ENCODE data around the gene GFRA1. TPM values are rescaled to one million over a fixed set of nuclear protein-coding genes. Genes with fewer than 3 reads are reported as not detected.

GFRA1 gene
- total and polyA plus RNA-seq, 2 donors (not counting 3 experiments of a cell fraction or from before 2014, with no cell fraction given), result 0.22 to 0.88 TPM

DNA sequence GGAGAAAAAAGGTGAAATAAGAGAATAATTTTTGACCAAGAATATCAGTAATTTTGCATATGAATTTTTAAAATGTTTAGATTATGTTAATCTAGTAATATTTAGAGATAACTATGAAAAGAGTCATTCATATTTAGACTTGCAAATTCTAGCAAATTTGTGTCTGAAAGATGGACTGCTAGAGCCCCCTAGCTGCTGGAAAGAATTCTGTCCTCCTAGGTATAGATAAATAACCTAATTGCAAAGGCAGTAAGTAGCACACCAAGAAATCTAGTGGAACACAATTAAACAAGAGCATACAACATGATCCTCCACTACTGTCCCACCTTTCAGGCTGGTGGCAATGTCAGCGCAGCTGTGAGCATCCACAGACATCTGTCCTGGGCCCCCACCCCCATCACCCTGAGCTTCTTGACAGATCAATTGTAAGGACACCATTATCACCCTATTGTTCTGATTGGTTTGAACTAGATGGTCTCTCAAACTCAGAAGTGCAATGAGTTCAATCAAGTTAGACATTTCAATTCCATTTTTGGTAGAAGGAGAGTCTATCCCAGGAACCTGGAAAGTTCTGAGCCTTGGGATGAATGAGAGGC, 15.0 kb upstream of the GFRA1 start:
- BruUV-seq (replicated peaks), result no TSS peak
- no peak overlapping the region for H2AFZ ChIP-seq (ENCODE audit: low read depth, low read length)
- intact Hi-C loops (cut with micrococcal nuclease) (loop anchor here (1.0 kb wide), 3 partner anchors 489 to 933 kb away; no protein-coding TSS in a partner anchor), dilution Hi-C loops (cut with MboI; ENCODE audit: extremely low pct_ligation_motif_present, low sequenced_read_pairs) (no loop called here)
- DNase-seq (ENCODE audit: low read depth, low spot score) (peak; percentile 51), FAIRE-seq (peak; percentile 73)
- no peaks in the 10 kb centered on the region for H3K27me3 ChIP-seq (ENCODE audit: control insufficient read depth in 2 of 2, insufficient read depth in 2 of 2, low read length in 2 of 2)
- H3K4me1 ChIP-seq (ENCODE audit: control insufficient read depth, extremely low read depth, insufficient read depth, low read length), result no peaks in the 10 kb centered on the region
- no peaks in the 10 kb centered on the region for H3K9me3 ChIP-seq (replicated peaks; ENCODE audit: control insufficient read depth, insufficient read depth, low read length)
- no peaks in the 10 kb centered on the region for H3K9me1 ChIP-seq (replicated peaks; ENCODE audit: control insufficient read depth, extremely low read depth, insufficient read depth, low read length)
- no peaks in the 10 kb centered on the region for H3K79me2 ChIP-seq (ENCODE audit: control insufficient read depth, insufficient read depth, low read length)
- ChIA-PET POLR2A (interaction anchor here (0.6 kb wide), 1 partner anchor 58 kb away, joined by 4 read pairs; no protein-coding TSS in a partner anchor), CTCF (interaction anchor here (0.6 to 4.0 kb wide), 24 partner anchors 11 to 1410 kb away, joined by 3 to 83 read pairs (median 3); partner anchors contain the start of gene GFRA1)
- TF ChIP-seq, protein P1, sequence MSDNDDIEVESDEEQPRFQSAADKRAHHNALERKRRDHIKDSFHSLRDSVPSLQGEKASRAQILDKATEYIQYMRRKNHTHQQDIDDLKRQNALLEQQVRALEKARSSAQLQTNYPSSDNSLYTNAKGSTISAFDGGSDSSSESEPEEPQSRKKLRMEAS (IDR thresholded peaks at IDR 0.05; ENCODE audit: insufficient read depth, insufficient read length), result no peak
- TF ChIP-seq MYC (IDR thresholded peaks at IDR 0.05; ENCODE audit: low read depth, low read length), result no peak
- TF ChIP-seq, protein P2, sequence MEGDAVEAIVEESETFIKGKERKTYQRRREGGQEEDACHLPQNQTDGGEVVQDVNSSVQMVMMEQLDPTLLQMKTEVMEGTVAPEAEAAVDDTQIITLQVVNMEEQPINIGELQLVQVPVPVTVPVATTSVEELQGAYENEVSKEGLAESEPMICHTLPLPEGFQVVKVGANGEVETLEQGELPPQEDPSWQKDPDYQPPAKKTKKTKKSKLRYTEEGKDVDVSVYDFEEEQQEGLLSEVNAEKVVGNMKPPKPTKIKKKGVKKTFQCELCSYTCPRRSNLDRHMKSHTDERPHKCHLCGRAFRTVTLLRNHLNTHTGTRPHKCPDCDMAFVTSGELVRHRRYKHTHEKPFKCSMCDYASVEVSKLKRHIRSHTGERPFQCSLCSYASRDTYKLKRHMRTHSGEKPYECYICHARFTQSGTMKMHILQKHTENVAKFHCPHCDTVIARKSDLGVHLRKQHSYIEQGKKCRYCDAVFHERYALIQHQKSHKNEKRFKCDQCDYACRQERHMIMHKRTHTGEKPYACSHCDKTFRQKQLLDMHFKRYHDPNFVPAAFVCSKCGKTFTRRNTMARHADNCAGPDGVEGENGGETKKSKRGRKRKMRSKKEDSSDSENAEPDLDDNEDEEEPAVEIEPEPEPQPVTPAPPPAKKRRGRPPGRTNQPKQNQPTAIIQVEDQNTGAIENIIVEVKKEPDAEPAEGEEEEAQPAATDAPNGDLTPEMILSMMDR (IDR thresholded peaks at IDR 0.05; ENCODE audit: extremely low read depth in 1 of 2, insufficient read depth in 1 of 2, low read depth in 1 of 2, low read length in 2 of 2), result peak; percentile 36 to 42
- no peaks in the 10 kb centered on the region for H4K20me1 ChIP-seq (replicated peaks; ENCODE audit: control insufficient read depth, extremely low read depth, insufficient read depth, low read length)
- H3K9ac ChIP-seq (replicated peaks; ENCODE audit: extremely low read depth, insufficient read depth, low read length), result no peak overlapping the region
- no peak overlapping the region for H3K4me3 ChIP-seq (replicated peaks in 1 of 3; ENCODE audit: insufficient read depth in 1 of 3, low read depth in 1 of 3, low read length in 3 of 3)
- H3K4me2 ChIP-seq (ENCODE audit: insufficient read depth, low read length), result no peak overlapping the region
- no peak overlapping the region for H3K27ac ChIP-seq (ENCODE audit: insufficient read depth, low read depth, low read length)
- no peaks in the 10 kb centered on the region for H3K36me3 ChIP-seq (ENCODE audit: control insufficient read depth in 2 of 2, extremely low read depth in 1 of 2, insufficient read depth in 2 of 2, low read length in 2 of 2)

DNA sequence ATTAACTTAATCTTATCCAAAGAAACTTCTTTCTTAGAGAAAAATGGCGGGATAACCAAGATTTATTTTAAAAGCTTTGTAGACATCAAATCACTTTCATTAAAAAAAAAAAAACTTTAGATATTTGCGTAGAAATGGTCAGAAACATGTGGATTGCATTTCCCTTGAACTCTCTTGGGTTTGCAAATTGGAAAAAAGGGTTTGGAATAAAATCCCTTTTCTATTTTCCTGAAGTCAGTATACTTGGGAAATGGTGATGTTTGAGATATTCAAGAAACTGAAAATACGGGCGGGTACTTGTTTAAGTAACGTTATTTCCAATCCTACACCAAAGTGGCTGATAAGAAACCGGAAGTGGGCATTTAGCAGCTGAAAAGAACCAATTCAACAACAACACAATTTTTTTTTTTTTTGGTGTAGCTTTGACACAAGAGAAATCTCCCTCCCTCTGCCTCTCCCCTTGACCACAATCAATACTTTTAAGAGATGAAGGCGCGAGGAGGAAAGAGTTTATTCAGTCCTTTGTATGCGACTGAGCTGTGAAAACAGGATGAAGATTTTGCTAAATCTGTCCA, 13.7 kb upstream of the GFRA1 start:
- no peak overlapping the region for H3K4me2 ChIP-seq (ENCODE audit: insufficient read depth, low read length)
- intact Hi-C loops (cut with micrococcal nuclease), result no loop called here
- no peaks in the 10 kb centered on the region for H3K27me3 ChIP-seq (ENCODE audit: control insufficient read depth in 2 of 2, insufficient read depth in 2 of 2, low read length in 2 of 2)
- H3K79me2 ChIP-seq (ENCODE audit: control insufficient read depth, insufficient read depth, low read length), result no peaks in the 10 kb centered on the region
- no peak for TF ChIP-seq POLR2A (IDR thresholded peaks at IDR 0.05; ENCODE audit: low read depth, low read length)
- TF ChIP-seq, protein P2 (IDR thresholded peaks at IDR 0.05; ENCODE audit: extremely low read depth in 1 of 2, insufficient read depth in 1 of 2, low read depth in 1 of 2, low read length in 2 of 2), result no peak
- no peak for TF ChIP-seq EZH2 (IDR thresholded peaks at IDR 0.05; ENCODE audit: borderline replicate concordance, low read depth, low read length, severe bottlenecking)
- no peak for TF ChIP-seq FOS (IDR thresholded peaks at IDR 0.05; ENCODE audit: borderline replicate concordance, insufficient read depth, low read length)
- TF ChIP-seq JUN (IDR thresholded peaks at IDR 0.05; ENCODE audit: borderline replicate concordance, insufficient read depth, insufficient read length, low read depth), result no peak
- no peak for TF ChIP-seq GATA2 (IDR thresholded peaks at IDR 0.05; ENCODE audit: insufficient read depth, insufficient read length, low read depth, low read length)
- TF ChIP-seq MYC (IDR thresholded peaks at IDR 0.05; ENCODE audit: low read depth, low read length), result no peak
- no peak for TF ChIP-seq POLR2AphosphoS5 (IDR thresholded peaks at IDR 0.05; ENCODE audit: insufficient read depth, low read depth, low read length)
- TF ChIP-seq, protein P1 (IDR thresholded peaks at IDR 0.05; ENCODE audit: insufficient read depth, insufficient read length), result no peak
- dilution Hi-C loops (cut with MboI; ENCODE audit: extremely low pct_ligation_motif_present, low sequenced_read_pairs), result no loop called here
- CTCF ChIA-PET, result interaction anchor here (1.0 to 4.0 kb wide), 8 partner anchors 15 to 1145 kb away, joined by 4 to 83 read pairs (median 11); partner anchors contain the start of gene GFRA1
- no peak overlapping the region for H3K27ac ChIP-seq (ENCODE audit: insufficient read depth, low read depth, low read length)
- no peaks in the 10 kb centered on the region for H3K9me1 ChIP-seq (replicated peaks; ENCODE audit: control insufficient read depth, extremely low read depth, insufficient read depth, low read length)
- DNase-seq (ENCODE audit: low read depth, low spot score), result no peak
- no peak for FAIRE-seq
- no peak overlapping the region for H2AFZ ChIP-seq (ENCODE audit: low read depth, low read length)
- POLR2A ChIA-PET, result no interaction called here
- no peaks in the 10 kb centered on the region for H4K20me1 ChIP-seq (replicated peaks; ENCODE audit: control insufficient read depth, extremely low read depth, insufficient read depth, low read length)
- H3K4me1 ChIP-seq (ENCODE audit: control insufficient read depth, extremely low read depth, insufficient read depth, low read length), result no peaks in the 10 kb centered on the region
- H3K36me3 ChIP-seq (ENCODE audit: control insufficient read depth in 2 of 2, extremely low read depth in 1 of 2, insufficient read depth in 2 of 2, low read length in 2 of 2), result no peaks in the 10 kb centered on the region
- no TSS peak for BruUV-seq (replicated peaks)
- no peak overlapping the region for H3K4me3 ChIP-seq (replicated peaks in 1 of 3; ENCODE audit: insufficient read depth in 1 of 3, low read depth in 1 of 3, low read length in 3 of 3)
- no peaks in the 10 kb centered on the region for H3K9me3 ChIP-seq (replicated peaks; ENCODE audit: control insufficient read depth, insufficient read depth, low read length)
- no peak overlapping the region for H3K9ac ChIP-seq (replicated peaks; ENCODE audit: extremely low read depth, insufficient read depth, low read length)
